Thoracic aorta (tissue), 2 donors: Measurements from ENCODE around the gene GORASP1. TPM values are rescaled to one million over a fixed set of nuclear protein-coding genes. Genes with fewer than 3 reads are reported as not detected.

Source experiments
- ATAC-seq: fragments of 150-250 bp; one replicate; pipeline ENCODE4 v1.8.0; 2017; ENCODE audit warnings: low read depth; ENCODE audit not compliant: insufficient number of reproducible peaks, low FRiP score
- DNase-seq: peaks from one replicate; pipeline ENCODE4 v3.0.0-alpha.2; 2020; ENCODE audit warnings: low spot score
- H3K27ac ChIP-seq, 2 donors: fragments of 200-600 bp; sonication (generic); 1 replicate in 1 of 2; 2 replicates in 1 of 2; pipeline ENCODE4 v1.5.1; 2016; ENCODE audit warnings: mild to moderate bottlenecking in 2 of 2, moderate library complexity in 2 of 2
- H3K27me3 ChIP-seq: fragments of 200-600 bp; sonication (generic); replicated peaks from 2 replicates; pipeline ENCODE4 v1.6.0; 2016; ENCODE audit warnings: mild to moderate bottlenecking; ENCODE audit not compliant: insufficient read depth
- H3K36me3 ChIP-seq: fragments of 200-600 bp; sonication (generic); one replicate; pipeline ENCODE4 v1.5.1; 2016
- H3K4me1 ChIP-seq, 2 donors: fragments of 200-600 bp; sonication (generic); 1 replicate in 1 of 2; 2 replicates in 1 of 2; pipeline versions ENCODE4 v1.5.1 to v1.6.0; 2016; ENCODE audit warnings: low read depth in 2 of 2, mild to moderate bottlenecking in 1 of 2; ENCODE audit not compliant: control insufficient read depth in 1 of 2
- H3K4me3 ChIP-seq: fragments of 200-600 bp; sonication (generic); 2 replicates; pipeline ENCODE4 v1.5.1; 2016; ENCODE audit warnings: mild to moderate bottlenecking
- H3K9me3 ChIP-seq: fragments of 200-600 bp; sonication (generic); 2 replicates; pipeline ENCODE4 v1.5.1; 2016
- total RNA-seq, 2 donors: library from RNA; depleted of rRNA; stranded (reverse); fragments of >200 nt; gene quantifications; one replicate each; pipeline versions ENCODE4 v1.1.0 to v1.2.3, GENCODE V29; 2016
- TF ChIP-seq, protein P1 (sequence below): fragments of 200-600 bp; sonication (generic); IDR thresholded peaks from one replicate; pipeline ENCODE4 v1.5.1; 2019; ENCODE audit warnings: antibody characterized with exemption

The GORASP1 gene
- total RNA-seq, 2 donors from 2014 or later, result 59.3 to 84.6 TPM

- Histone ChIP-seq H3K36me3 (no peaks in the 10 kb centered on the region), H3K27me3 (no peaks in the 10 kb centered on the region), H3K9me3 (no peaks in the 10 kb centered on the region), H3K27ac (peak overlapping the region in 1 of 2 donors; percentile 25), H3K4me1 (peaks cover 6 to 9% of the 10 kb centered on the region in 2 donors), H3K4me3 (no peak overlapping the region)
- DNase-seq, result no peak
- no peak for ATAC-seq
- TF ChIP-seq, protein P1, sequence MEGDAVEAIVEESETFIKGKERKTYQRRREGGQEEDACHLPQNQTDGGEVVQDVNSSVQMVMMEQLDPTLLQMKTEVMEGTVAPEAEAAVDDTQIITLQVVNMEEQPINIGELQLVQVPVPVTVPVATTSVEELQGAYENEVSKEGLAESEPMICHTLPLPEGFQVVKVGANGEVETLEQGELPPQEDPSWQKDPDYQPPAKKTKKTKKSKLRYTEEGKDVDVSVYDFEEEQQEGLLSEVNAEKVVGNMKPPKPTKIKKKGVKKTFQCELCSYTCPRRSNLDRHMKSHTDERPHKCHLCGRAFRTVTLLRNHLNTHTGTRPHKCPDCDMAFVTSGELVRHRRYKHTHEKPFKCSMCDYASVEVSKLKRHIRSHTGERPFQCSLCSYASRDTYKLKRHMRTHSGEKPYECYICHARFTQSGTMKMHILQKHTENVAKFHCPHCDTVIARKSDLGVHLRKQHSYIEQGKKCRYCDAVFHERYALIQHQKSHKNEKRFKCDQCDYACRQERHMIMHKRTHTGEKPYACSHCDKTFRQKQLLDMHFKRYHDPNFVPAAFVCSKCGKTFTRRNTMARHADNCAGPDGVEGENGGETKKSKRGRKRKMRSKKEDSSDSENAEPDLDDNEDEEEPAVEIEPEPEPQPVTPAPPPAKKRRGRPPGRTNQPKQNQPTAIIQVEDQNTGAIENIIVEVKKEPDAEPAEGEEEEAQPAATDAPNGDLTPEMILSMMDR, result no peak
Observed at GRCh38 chr3:39125841-39126500, 18.5 kb upstream of the GORASP1 start.

- peak overlapping the region in 1 of 2 donors; percentile 25 for H3K27ac ChIP-seq
- peak; percentile 25 for ATAC-seq
- TF ChIP-seq, protein P1, result peak; percentile 20
Observed at GRCh38 chr3:39124876-39125840, 17.7 kb upstream of the GORASP1 start.

GRCh38 chr3:39122813-39123212, 15.4 kb upstream of the GORASP1 start:
- no peaks in the 10 kb centered on the region for H3K9me3 ChIP-seq
- DNase-seq (no peak), ATAC-seq (no peak)
- H3K4me3 ChIP-seq, result no peak overlapping the region
- peaks cover 6 to 9% of the 10 kb centered on the region in 2 donors for H3K4me1 ChIP-seq
- TF ChIP-seq, protein P1, result no peak
- peaks cover 5% of the 10 kb centered on the region for H3K36me3 ChIP-seq
- no peak overlapping the region for H3K27ac ChIP-seq
- H3K27me3 ChIP-seq, result no peaks in the 10 kb centered on the region

More at GRCh38 chr3:39124876-39125840, 17.7 kb upstream of the GORASP1 start:
- peaks cover 6 to 9% of the 10 kb centered on the region in 2 donors for H3K4me1 ChIP-seq
- DNase-seq, result no peak
- H3K27me3 ChIP-seq, result no peaks in the 10 kb centered on the region
- no peaks in the 10 kb centered on the region for H3K9me3 ChIP-seq
- H3K4me3 ChIP-seq, result no peak overlapping the region
- no peaks in the 10 kb centered on the region for H3K36me3 ChIP-seq

DNA sequence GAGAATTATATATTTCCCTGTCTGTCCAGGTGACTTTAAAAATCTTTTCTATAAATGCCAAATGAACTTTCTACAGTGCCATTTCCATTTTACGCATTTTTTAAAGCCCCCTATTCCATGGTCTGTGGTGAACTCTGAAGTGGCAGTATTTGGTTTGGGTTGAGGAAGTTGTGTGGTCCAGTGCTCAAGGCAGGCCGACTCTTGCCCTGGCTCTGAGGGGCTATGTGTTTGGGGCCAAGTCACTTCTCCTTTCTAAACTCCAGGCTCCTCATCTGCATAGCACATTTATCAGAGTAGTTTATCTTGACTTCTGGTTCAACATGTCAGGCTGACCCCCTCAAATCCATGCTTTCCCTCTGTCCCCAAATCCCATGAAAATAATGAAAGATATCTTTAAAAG, 14.2 kb upstream of the GORASP1 start:
- H3K27ac ChIP-seq, result no peak overlapping the region
- ATAC-seq (no peak), DNase-seq (no peak)
- H3K4me3 ChIP-seq, result no peak overlapping the region
- no peaks in the 10 kb centered on the region for H3K27me3 ChIP-seq
- H3K9me3 ChIP-seq, result no peaks in the 10 kb centered on the region
- peaks cover 5% of the 10 kb centered on the region for H3K36me3 ChIP-seq
- H3K4me1 ChIP-seq, result peaks cover 6 to 9% of the 10 kb centered on the region in 2 donors
- TF ChIP-seq, protein P1, result no peak
